HepG2 (cell line): ENCODE results near the gene HLCS. TPM values are rescaled to one million over a fixed set of nuclear protein-coding genes. Genes with fewer than 3 reads are reported as not detected.

Experiments
- ATF1 ChIP-seq: IDR thresholded peaks from 2 replicates; pipeline ENCODE4 v1.6.1; 2016; ENCODE audit warnings: mild to moderate bottlenecking, control low read depth
- ATF2 ChIP-seq: sonication (generic); formaldehyde crosslinking; IDR thresholded peaks from 2 replicates; pipeline ENCODE4 v1.4.0; 2020; ENCODE audit warnings: missing genetic modification reagents
- CAMTA2 ChIP-seq: sonication (generic); formaldehyde crosslinking; IDR thresholded peaks from 2 replicates; pipeline ENCODE4 v1.4.0; 2020; ENCODE audit warnings: mild to moderate bottlenecking, missing genetic modification reagents, borderline replicate concordance
- CENPT ChIP-seq: sonication (generic); formaldehyde crosslinking; IDR thresholded peaks from 2 replicates; pipeline ENCODE4 v1.8.0; 2022; ENCODE audit warnings: low read depth, mild to moderate bottlenecking, moderate library complexity, missing genetic modification reagents
- CSRNP1 ChIP-seq: sonication (generic); formaldehyde crosslinking; IDR thresholded peaks from 2 replicates; pipeline ENCODE4 v1.8.1; 2023; ENCODE audit warnings: mild to moderate bottlenecking, missing genetic modification reagents
- DPF2 ChIP-seq: sonication (generic); formaldehyde crosslinking; IDR thresholded peaks from 2 replicates; pipeline ENCODE4 v1.4.0; 2020; ENCODE audit warnings: mild to moderate bottlenecking, low read depth, missing genetic modification reagents, borderline replicate concordance
- ELF3 ChIP-seq: IDR thresholded peaks from 2 replicates; pipeline ENCODE4 v1.6.1; 2016; ENCODE audit warnings: missing genetic modification reagents, missing compliant biosample characterization
- GTF3A ChIP-seq: sonication (generic); formaldehyde crosslinking; conservative IDR thresholded peaks from 2 replicates; pipeline ENCODE4 v1.4.0; 2020; ENCODE audit warnings: mild to moderate bottlenecking, missing genetic modification reagents
- GZF1 ChIP-seq: sonication (generic); formaldehyde crosslinking; IDR thresholded peaks from 2 replicates; pipeline ENCODE4 v1.5.1; 2020; ENCODE audit warnings: mild to moderate bottlenecking, missing genetic modification reagents
- HDAC2 ChIP-seq: sonication (generic); formaldehyde crosslinking; IDR thresholded peaks from 2 replicates; pipeline ENCODE4 v1.4.0; 2020; ENCODE audit warnings: missing genetic modification reagents
- HOXA3 ChIP-seq: sonication (generic); formaldehyde crosslinking; IDR thresholded peaks from 2 replicates; pipeline ENCODE4 v1.5.0; 2020; ENCODE audit warnings: missing genetic modification reagents
- KAT2B ChIP-seq: fragments of 150-350 bp; IDR thresholded peaks from 2 replicates; pipeline ENCODE4 v1.6.1; 2014; ENCODE audit warnings: low read depth, low read length, borderline replicate concordance
- MAX ChIP-seq: IDR thresholded peaks from 2 replicates; pipeline ENCODE4 v1.6.1; 2012; ENCODE audit warnings: inconsistent platforms
- NFE2L2 ChIP-seq: fragments of 150-350 bp; IDR thresholded peaks from 2 replicates; pipeline ENCODE4 v1.6.1; 2014; ENCODE audit warnings: low read length
- PBX3 ChIP-seq: sonication (generic); formaldehyde crosslinking; IDR thresholded peaks from 2 replicates; pipeline ENCODE4 v1.8.1; 2023; ENCODE audit warnings: missing genetic modification reagents, inconsistent platforms, borderline replicate concordance
- SETDB1 ChIP-seq: sonication (generic); formaldehyde crosslinking; IDR thresholded peaks from 2 replicates; pipeline ENCODE4 v1.5.1; 2020; ENCODE audit warnings: missing genetic modification reagents, mild to moderate bottlenecking, borderline replicate concordance
- SKIL ChIP-seq: sonication (generic); formaldehyde crosslinking; IDR thresholded peaks from 2 replicates; pipeline ENCODE4 v1.8.0; 2022; ENCODE audit warnings: missing genetic modification reagents, mild to moderate bottlenecking, moderate library complexity, borderline replicate concordance
- THYN1 ChIP-seq: sonication (generic); formaldehyde crosslinking; IDR thresholded peaks from 2 replicates; pipeline ENCODE4 v1.8.1; 2023; ENCODE audit warnings: low read depth, mild to moderate bottlenecking, moderate library complexity, missing genetic modification reagents, borderline replicate concordance
- ZC3H13 ChIP-seq: sonication (generic); formaldehyde crosslinking; IDR thresholded peaks from 2 replicates; pipeline ENCODE4 v1.8.1; 2023; ENCODE audit warnings: mild to moderate bottlenecking, missing genetic modification reagents, moderate library complexity
- ZNF350 ChIP-seq: sonication (generic); formaldehyde crosslinking; IDR thresholded peaks from 2 replicates; pipeline ENCODE4 v1.4.0; 2020; ENCODE audit warnings: mild to moderate bottlenecking, low read depth, missing genetic modification reagents, borderline replicate concordance
- ZUFSP ChIP-seq: sonication (generic); formaldehyde crosslinking; IDR thresholded peaks from 2 replicates; pipeline ENCODE4 v1.9.0; 2021; ENCODE audit warnings: missing genetic modification reagents, mild to moderate bottlenecking, borderline replicate concordance
- polyA plus RNA-seq, 8 experiments: library from polyadenylated mRNA; depleted of rRNA in 3 of 8; stranded (reverse) in 7 of 8; unstranded in 1 of 8; fragments of >200 nt; fragmentation: Illumina TruSeq in 4 of 8; extraction: Trizol in 4 of 8; gene quantifications; 2 replicates each; pipeline versions ENCODE4 v1.2.1 to v1.2.3, GENCODE V29; 2011 to 2016; ENCODE audit warnings: low read depth in 4 of 8, missing spikeins in 1 of 8, mixed read lengths in 1 of 8; ENCODE audit not compliant: insufficient read depth in 1 of 8
- total RNA-seq, 5 experiments: library from RNA; depleted of rRNA; stranded (reverse); fragments of >200 nt; fragmentation: Illumina TruSeq; extraction: Trizol; gene quantifications; 2 replicates each; pipeline ENCODE4 v1.2.3, GENCODE V29; 2016; ENCODE audit warnings: low read depth in 1 of 5

HLCS gene
- total and polyA plus RNA-seq, 2 of the 13 experiments (the other 11 are each of a cell fraction or from before 2014, with no cell fraction given) = 7.9 to 12.3 TPM

- no peak for TF ChIP-seq PBX3 (CRISPR knock-in tag)
- TF ChIP-seq SKIL (CRISPR knock-in tag) = peak; percentile 67
- TF ChIP-seq HOXA3 (CRISPR knock-in tag) = peak; percentile 66
- TF ChIP-seq GZF1 (CRISPR knock-in tag) = no peak
- TF ChIP-seq ATF1 (CRISPR knock-in tag) = peak; percentile 46; the same call in 1 of the 2 replicates
- TF ChIP-seq ELF3 = peak; percentile 68
- TF ChIP-seq CAMTA2 (CRISPR knock-in tag) = no peak
- no peak for TF ChIP-seq CENPT (CRISPR knock-in tag)
- TF ChIP-seq CSRNP1 = no peak
- TF ChIP-seq NFE2L2 = no peak
- TF ChIP-seq MAX = peak; percentile 10; the same call in 1 of the 2 replicates
- TF ChIP-seq GTF3A = no peak
- TF ChIP-seq ZUFSP (CRISPR knock-in tag) = no peak
- peak; percentile 75; the same call in 1 of the 2 replicates for TF ChIP-seq KAT2B
- TF ChIP-seq SETDB1 (CRISPR knock-in tag) = no peak
- TF ChIP-seq ZC3H13 (CRISPR knock-in tag) = no peak
- peak; percentile 64 for TF ChIP-seq HDAC2 (CRISPR knock-in tag)
- 0 out of 2 replicates have a peak, but pooled peaks have one; percentile 46 for TF ChIP-seq ZNF350 (CRISPR knock-in tag)
- TF ChIP-seq DPF2 (CRISPR knock-in tag) = peak; percentile 86
- TF ChIP-seq THYN1 (CRISPR knock-in tag) = no peak
- TF ChIP-seq ATF2 (CRISPR knock-in tag) = no peak
Measured at GRCh38 chr21:36859744-36860501, 106.5 kb downstream of the HLCS start (continued).
